BLaER1 treated with 17β-estradiol and CSF1 and Interleukin-3, amounts not matched to agents 10 nM and 100 nM (cell line): Measurements from ENCODE around the gene CMKLR1.

Experiments
- H3K27ac ChIP-seq, 11 experiments: shearing (Covaris generic); formaldehyde crosslinking; 2 replicates each; pipeline ENCODE4 v1.8.1; 2022
- H3K27me3 ChIP-seq, 11 experiments: shearing (Covaris generic); formaldehyde crosslinking; 2 replicates each; pipeline ENCODE4 v1.8.1; 2022
- H3K36me3 ChIP-seq, 11 experiments: shearing (Covaris generic); formaldehyde crosslinking; 2 replicates each; pipeline ENCODE4 v1.8.1; 2022
- H3K4me1 ChIP-seq, 10 experiments: shearing (Covaris generic); formaldehyde crosslinking; 2 replicates each; pipeline ENCODE4 v1.8.1; 2022
- H3K4me2 ChIP-seq, 11 experiments: shearing (Covaris generic); formaldehyde crosslinking; 2 replicates each; pipeline ENCODE4 v1.8.1; 2022
- H3K4me3 ChIP-seq, 10 experiments: shearing (Covaris generic); formaldehyde crosslinking; 2 replicates each; pipeline ENCODE4 v1.8.1; 2022
- H3K9ac ChIP-seq, 11 experiments: shearing (Covaris generic); formaldehyde crosslinking; 2 replicates each; pipeline ENCODE4 v1.8.1; 2022
- H3K9me3 ChIP-seq, 11 experiments: shearing (Covaris generic); formaldehyde crosslinking; replicated peaks in 1 of 11; 2 replicates each; pipeline ENCODE4 v1.8.1; 2022
- H4K20me1 ChIP-seq, 11 experiments: shearing (Covaris generic); formaldehyde crosslinking; 2 replicates each; pipeline ENCODE4 v1.8.1; 2022
- Cebpa-rat ChIP-seq, 11 experiments: shearing (Covaris generic); IDR thresholded peaks; 2 replicates each; pipeline ENCODE4 v1.8.1; 2022

Gene CMKLR1

DNA sequence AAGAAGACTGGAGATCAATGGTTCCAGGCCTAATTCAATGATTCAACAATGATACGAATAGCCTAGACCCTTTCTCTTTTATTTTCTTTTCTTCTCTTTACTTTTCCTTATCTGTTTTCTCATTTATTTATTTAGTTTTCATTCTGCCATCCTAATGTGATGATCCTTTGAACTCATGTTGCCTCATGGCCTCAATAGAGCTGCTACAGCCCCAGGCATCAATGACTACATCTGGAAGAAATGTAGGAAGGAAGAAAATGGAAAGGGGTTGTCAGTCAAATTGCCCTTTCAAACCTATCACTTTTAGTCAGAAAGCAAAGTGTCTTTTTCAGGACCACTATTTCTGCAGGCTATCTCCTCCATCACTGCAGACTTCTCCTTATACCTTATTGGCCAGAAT, 69.9 kb downstream of the CMKLR1 start:
- Histone ChIP-seq H3K27ac (no peak overlapping the region), H3K4me1 (peaks cover 0 to 30% (median 4%) of the 10 kb centered on the region in 10 experiments; a peak in 9 of 20 replicates), H3K4me3 (no peak overlapping the region), H3K9ac (no peak overlapping the region), H4K20me1 (no peaks in the 10 kb centered on the region; a peak in 1 of 22 replicates), H3K36me3 (no peaks in the 10 kb centered on the region), H3K9me3 (peaks cover 0 to 4% (median 0%) of the 10 kb centered on the region in 11 experiments; a peak in 1 of 22 replicates), H3K4me2 (peak overlapping the region in 3 of 11 experiments; percentile 33 to 66 (median 64); a peak in 6 of 22 replicates), H3K27me3 (no peaks in the 10 kb centered on the region)
- TF ChIP-seq Cebpa-rat (IDR thresholded peaks at IDR 0.05) = no peak

DNA sequence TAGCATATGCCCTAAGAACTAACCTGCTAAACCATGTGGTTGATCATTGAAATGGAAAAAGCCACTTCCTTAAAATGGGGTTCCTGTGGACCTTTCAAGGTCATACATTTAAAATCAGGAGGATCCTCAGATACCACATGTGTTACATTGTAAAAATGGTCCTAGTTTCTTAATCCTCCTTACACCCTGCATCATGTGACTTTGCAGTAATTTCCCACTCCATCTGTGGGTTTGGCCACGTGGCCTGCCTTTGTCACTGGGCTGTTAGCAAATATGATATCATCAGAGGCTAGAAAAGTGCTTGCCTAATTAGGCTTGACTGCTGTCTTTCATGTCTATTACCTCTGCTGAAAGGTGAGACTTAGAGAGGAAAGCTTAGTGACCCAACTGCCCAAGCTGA, 70.7 kb downstream of the CMKLR1 start:
- no peaks in the 10 kb centered on the region for H3K36me3 ChIP-seq
- no peak overlapping the region for H3K9ac ChIP-seq
- peak overlapping the region in 2 of 11 experiments; percentile 30 to 47; a peak in 4 of 22 replicates for H3K4me2 ChIP-seq
- H3K27me3 ChIP-seq = no peaks in the 10 kb centered on the region
- 0 out of 22 replicates have a peak, but pooled peaks cover 0 to 4% (median 0%) of the 10 kb centered on the region in 11 experiments for H3K9me3 ChIP-seq
- H4K20me1 ChIP-seq = no peaks in the 10 kb centered on the region
- H3K4me1 ChIP-seq = peaks cover 0 to 30% (median 4%) of the 10 kb centered on the region in 10 experiments; a peak in 9 of 20 replicates
- no peak overlapping the region for H3K27ac ChIP-seq
- no peak overlapping the region for H3K4me3 ChIP-seq
- no peak for TF ChIP-seq Cebpa-rat (IDR thresholded peaks at IDR 0.05)

DNA sequence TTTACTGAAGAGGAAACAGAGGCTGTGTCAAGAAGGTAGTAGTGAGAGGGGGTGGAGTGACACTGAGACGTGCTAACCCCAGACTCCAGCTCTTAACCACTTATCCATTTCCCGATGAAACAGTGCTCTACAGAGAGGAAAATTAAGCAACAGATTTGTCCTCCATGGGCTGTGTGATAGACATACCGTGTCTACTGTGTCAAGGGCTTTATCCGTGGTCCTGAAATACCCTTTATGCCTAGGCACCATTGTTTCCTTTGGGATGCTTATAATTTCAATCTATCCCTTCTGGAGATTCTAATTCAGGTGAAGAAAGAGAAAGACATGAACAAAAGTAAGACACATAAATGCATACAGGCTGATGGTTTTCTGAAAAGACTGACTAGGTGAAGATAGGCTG, 71.7 kb downstream of the CMKLR1 start:
- Histone ChIP-seq H3K9me3 (0 out of 22 replicates have a peak, but pooled peaks cover 0 to 4% (median 0%) of the 10 kb centered on the region in 11 experiments), H3K36me3 (no peaks in the 10 kb centered on the region), H3K27ac (no peak overlapping the region), H3K4me3 (no peak overlapping the region), H3K27me3 (no peaks in the 10 kb centered on the region), H4K20me1 (no peaks in the 10 kb centered on the region), H3K4me2 (no peak overlapping the region), H3K9ac (no peak overlapping the region), H3K4me1 (peaks cover 0 to 30% (median 4%) of the 10 kb centered on the region in 10 experiments; a peak in 9 of 20 replicates)
- no peak for TF ChIP-seq Cebpa-rat (IDR thresholded peaks at IDR 0.05)

DNA sequence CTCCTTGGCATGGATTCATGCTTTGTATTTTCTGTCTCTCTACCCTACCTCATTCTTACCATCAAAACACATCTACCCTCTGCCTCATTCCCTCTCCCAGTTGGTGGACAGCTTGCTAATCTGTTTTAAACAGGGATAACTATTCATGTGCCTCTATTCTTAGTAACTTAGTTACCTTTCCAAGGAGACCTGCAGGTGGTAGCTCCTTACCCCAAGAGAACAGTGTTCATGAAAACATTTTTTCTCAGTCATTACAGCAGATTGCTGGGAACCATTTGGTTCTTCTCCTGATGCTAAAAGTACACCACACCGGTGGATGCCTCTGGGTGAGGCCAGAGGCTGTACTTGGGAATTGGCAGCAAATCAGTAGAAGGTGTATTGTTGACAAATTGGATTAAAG, 73.0 kb downstream of the CMKLR1 start:
- no peak for TF ChIP-seq Cebpa-rat (IDR thresholded peaks at IDR 0.05)
- Histone ChIP-seq H3K9ac (no peak overlapping the region), H3K4me2 (no peak overlapping the region), H3K4me3 (no peak overlapping the region), H3K27me3 (no peaks in the 10 kb centered on the region), H3K36me3 (no peaks in the 10 kb centered on the region), H4K20me1 (no peaks in the 10 kb centered on the region), H3K4me1 (peaks cover 0 to 30% (median 4%) of the 10 kb centered on the region in 10 experiments; a peak in 9 of 20 replicates), H3K27ac (no peak overlapping the region), H3K9me3 (peaks cover 5 to 17% (median 10%) of the 10 kb centered on the region in 11 experiments; a peak in 21 of 22 replicates)

DNA sequence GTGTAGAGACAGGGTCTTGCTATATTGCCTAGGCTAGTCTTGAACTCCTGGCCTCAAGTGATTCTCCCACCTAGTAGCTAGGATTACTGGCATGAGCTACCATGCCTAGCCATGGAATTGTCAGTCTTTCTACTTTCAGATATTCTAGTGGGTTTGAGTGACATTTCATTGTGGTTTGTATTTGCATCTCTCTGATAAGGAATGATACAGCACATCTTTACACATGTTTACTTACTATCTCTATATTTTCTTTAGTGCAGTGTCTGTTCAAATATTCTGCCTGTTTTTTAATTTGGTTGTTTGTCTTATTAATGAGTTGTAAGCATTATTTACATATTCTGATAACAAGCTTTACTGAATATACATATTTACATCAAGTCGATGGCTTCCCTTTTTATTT, 73.6 kb downstream of the CMKLR1 start:
- Histone ChIP-seq H3K27ac (no peak overlapping the region), H3K4me3 (no peak overlapping the region), H3K4me2 (no peak overlapping the region), H3K36me3 (no peaks in the 10 kb centered on the region), H4K20me1 (no peaks in the 10 kb centered on the region), H3K9me3 (peaks cover 12 to 23% (median 16%) of the 10 kb centered on the region in 11 experiments), H3K9ac (no peak overlapping the region), H3K27me3 (no peaks in the 10 kb centered on the region), H3K4me1 (peaks cover 0 to 24% (median 3%) of the 10 kb centered on the region in 10 experiments; a peak in 9 of 20 replicates)
- TF ChIP-seq Cebpa-rat (IDR thresholded peaks at IDR 0.05) = no peak

DNA sequence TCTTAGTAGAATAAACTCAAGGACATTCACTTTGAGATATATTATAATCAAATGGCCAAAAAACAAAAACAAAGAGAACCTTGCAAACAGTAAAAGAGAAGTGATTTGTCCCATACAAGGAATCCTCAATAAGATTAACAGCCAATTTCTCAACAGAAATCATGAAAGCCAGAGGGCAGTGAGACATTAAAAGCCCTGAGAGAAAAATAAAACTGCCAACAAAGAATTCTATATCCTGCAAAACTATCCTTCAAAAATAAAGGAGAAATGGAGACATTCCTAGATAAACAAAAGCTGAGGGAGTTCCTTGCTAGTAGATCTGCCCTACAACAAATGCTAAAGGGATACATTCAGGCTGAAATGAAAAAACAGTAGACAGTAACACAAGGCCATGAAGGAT, 78.1 kb downstream of the CMKLR1 start:
- peaks cover 0 to 6% (median 0%) of the 10 kb centered on the region in 10 experiments; a peak in 3 of 20 replicates for H3K4me1 ChIP-seq
- peaks cover 23 to 37% (median 29%) of the 10 kb centered on the region in 11 experiments for H3K9me3 ChIP-seq
- H3K36me3 ChIP-seq = no peaks in the 10 kb centered on the region
- no peak overlapping the region for H3K9ac ChIP-seq
- no peak overlapping the region for H3K27ac ChIP-seq
- no peak overlapping the region for H3K4me3 ChIP-seq
- no peaks in the 10 kb centered on the region for H3K27me3 ChIP-seq
- no peak overlapping the region for H3K4me2 ChIP-seq
- no peaks in the 10 kb centered on the region for H4K20me1 ChIP-seq
- no peak for TF ChIP-seq Cebpa-rat (IDR thresholded peaks at IDR 0.05)

DNA sequence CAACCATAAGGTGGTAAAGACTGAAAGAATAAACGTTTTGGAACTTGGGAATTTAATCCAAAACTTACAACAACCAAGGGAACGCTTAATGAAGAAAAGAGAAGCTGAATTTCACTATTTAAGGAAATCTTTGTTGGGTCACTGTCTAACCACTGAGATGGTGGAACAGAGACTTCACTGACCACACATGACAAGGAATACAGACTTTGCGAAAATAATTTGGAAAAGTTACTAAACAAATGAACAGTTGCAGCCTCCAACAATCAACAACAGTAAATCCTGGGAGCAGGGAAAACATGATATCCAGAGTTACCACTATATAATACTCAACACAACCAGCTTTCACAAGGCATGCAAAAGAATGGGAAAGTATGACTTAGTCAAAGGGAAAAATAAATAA, 79.1 kb downstream of the CMKLR1 start:
- TF ChIP-seq Cebpa-rat (IDR thresholded peaks at IDR 0.05) = no peak
- Histone ChIP-seq H3K4me2 (no peak overlapping the region), H3K36me3 (no peaks in the 10 kb centered on the region), H3K9ac (no peak overlapping the region), H3K27me3 (no peaks in the 10 kb centered on the region), H3K27ac (no peak overlapping the region), H3K4me1 (peaks cover 0 to 10% (median 0%) of the 10 kb centered on the region in 10 experiments; a peak in 3 of 20 replicates), H4K20me1 (no peaks in the 10 kb centered on the region), H3K9me3 (peaks cover 23 to 37% (median 29%) of the 10 kb centered on the region in 11 experiments), H3K4me3 (no peak overlapping the region)

DNA sequence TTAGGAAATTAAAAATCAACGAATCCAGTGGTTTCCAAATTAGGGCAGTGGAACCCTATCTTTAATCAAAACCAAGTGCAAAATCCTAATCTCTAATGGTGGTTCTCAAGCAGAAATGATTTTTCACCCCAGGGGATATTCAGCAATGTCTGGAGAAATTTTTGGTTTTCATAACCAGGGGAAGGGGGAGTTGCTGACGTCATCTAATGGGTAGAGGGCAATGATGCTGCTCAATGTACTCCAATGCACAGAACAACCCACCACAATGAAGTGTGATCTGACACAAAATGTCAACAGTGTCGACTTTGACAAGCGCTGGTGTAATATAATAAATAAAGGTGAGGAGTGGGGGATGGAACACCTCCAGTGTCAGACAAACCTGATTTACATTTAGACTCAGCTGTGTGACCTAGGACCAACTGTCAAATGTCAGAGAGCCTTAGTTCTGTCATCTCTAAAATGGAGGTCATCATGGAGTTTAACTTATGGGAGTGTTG, 81.5 kb downstream of the CMKLR1 start:
- Histone ChIP-seq H3K27ac (no peak overlapping the region), H3K9me3 (peaks cover 23 to 37% (median 29%) of the 10 kb centered on the region in 11 experiments), H4K20me1 (no peaks in the 10 kb centered on the region), H3K4me2 (no peak overlapping the region), H3K4me3 (no peak overlapping the region), H3K4me1 (peaks cover 18 to 25% (median 20%) of the 10 kb centered on the region in 10 experiments), H3K9ac (no peak overlapping the region), H3K27me3 (no peaks in the 10 kb centered on the region), H3K36me3 (no peaks in the 10 kb centered on the region)
- TF ChIP-seq Cebpa-rat (IDR thresholded peaks at IDR 0.05) = no peak

DNA sequence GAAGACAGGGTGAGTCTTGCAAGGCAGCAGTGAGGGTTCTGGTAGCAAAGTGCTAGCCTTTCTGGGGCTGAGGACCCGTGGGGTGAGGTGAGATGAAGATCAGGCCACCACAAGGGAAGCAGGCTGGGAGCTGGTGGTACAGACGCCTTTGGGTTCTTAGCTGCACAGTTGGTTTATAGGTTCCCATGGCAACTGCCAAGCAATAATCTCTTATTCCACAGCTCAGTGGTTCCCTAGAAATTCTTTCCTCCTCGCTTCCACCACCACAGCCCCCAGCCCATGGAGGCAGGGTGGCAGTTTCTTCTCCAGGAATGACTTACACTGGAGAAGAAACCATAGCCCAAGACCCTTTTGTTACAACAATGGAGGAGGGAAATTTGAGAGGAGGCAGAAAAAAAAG, 82.1 kb downstream of the CMKLR1 start:
- TF ChIP-seq Cebpa-rat (IDR thresholded peaks at IDR 0.05) = no peak
- Histone ChIP-seq H3K9me3 (peaks cover 23 to 36% (median 28%) of the 10 kb centered on the region in 11 experiments), H3K27me3 (no peaks in the 10 kb centered on the region), H3K4me1 (peaks cover 19 to 30% (median 24%) of the 10 kb centered on the region in 10 experiments), H4K20me1 (no peaks in the 10 kb centered on the region), H3K36me3 (no peaks in the 10 kb centered on the region), H3K9ac (no peak overlapping the region), H3K4me2 (0 out of 22 replicates have a peak overlapping the region, but pooled peaks of 1 of the 11 experiments have one; percentile 10), H3K4me3 (no peak overlapping the region), H3K27ac (no peak overlapping the region)

DNA sequence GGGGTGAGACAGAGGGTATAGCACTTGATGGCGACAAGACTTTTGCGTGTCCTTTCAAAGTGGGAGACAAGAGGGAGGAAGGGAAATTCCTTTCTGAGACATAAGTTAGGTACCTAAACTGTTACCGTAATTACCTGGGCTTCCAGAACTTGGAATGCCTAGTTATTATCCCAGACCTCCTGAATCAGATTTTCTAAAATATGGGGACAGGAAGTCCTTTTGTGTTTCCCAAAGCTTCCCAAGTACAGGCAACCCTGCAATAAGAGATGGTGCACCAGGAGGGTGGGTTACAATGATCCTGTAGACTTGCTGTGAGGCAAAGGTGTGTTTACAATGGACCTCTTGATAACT, 83.9 kb downstream of the CMKLR1 start:
- no peak for TF ChIP-seq Cebpa-rat (IDR thresholded peaks at IDR 0.05)
- Histone ChIP-seq H3K4me1 (peaks cover 19 to 30% (median 24%) of the 10 kb centered on the region in 10 experiments), H3K9me3 (peaks cover 6 to 18% (median 11%) of the 10 kb centered on the region in 11 experiments; a peak in 19 of 22 replicates), H3K27ac (no peak overlapping the region), H3K36me3 (no peaks in the 10 kb centered on the region), H3K9ac (no peak overlapping the region), H3K4me3 (no peak overlapping the region), H3K4me2 (no peak overlapping the region), H4K20me1 (no peaks in the 10 kb centered on the region), H3K27me3 (no peaks in the 10 kb centered on the region)
